ENCODE measurements around the gene GTF2F2. TPM values are rescaled to one million over a fixed set of nuclear protein-coding genes. Genes with fewer than 3 reads are reported as not detected.

The GTF2F2 gene
- total RNA-seq, 1 experiment from 2014 or later, result 21.7 TPM

DNA sequence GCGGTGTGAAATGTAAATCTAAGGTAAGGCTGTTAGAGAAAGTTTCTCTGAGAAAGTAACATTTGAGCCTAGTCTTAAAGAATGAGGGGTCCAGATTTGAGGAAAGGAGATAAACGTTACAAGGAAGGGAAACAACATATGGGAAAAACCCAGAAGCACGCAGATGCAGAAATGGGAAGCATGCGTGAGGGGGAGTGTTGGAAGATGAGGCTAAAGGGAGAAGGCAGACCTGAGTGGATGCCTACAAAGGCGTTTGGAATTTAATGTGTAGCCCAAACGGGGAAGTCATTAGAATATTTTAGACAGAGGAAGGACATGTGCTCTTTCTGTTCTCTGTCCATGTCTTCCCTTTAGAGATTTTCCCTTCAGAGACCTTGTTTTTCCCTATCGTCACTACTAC, 159.7 kb downstream of the GTF2F2 start:
- no peak for ATAC-seq

DNA sequence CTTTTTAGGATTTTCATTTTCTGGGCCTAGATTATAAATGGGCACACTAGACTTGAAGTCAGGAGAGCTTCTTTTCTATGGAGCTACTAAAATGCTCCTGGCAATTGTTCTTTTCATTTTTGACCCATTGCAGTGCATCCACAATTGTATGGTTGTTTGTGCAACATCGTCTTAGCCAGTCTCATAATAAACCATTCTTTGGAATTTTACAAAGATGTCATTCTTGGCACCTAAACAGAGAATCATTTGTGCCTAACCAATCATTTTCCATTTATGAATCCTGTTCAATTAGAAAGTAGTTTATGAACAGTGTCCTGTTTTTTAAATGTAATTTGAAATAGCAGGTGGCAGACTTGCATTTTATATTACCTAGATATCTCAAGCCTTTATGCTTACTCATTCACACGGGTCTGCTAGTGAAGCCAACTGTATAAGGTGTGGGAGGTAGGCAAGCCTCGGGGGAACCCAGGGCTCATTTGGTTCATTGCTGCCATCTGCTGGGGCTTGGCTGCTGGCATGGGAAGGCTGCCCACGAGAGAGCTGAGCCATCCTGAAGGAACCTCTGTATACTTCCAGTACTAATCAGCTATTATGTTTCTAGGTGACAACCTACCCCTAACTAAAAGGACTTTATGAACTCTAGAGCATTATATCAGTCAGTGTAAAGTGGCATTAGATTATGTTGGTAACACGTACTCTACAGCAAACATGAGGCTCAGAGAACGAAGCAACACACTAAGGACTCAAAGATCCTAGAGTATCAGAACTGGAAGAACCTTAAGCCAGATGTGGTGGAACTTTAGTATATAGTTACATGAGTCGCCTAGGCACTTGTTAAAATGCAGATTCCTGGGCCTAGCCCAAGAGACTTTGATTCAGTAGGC, 160.7 kb downstream of the GTF2F2 start:
- no peak overlapping the region for H3K4me3 ChIP-seq (ENCODE audit: low read depth in 2 of 2, low read length in 2 of 2)
- H3K27me3 ChIP-seq (ENCODE audit: control insufficient read depth, insufficient read depth, low read length), result no peaks in the 10 kb centered on the region
- intact Hi-C loops (cut with micrococcal nuclease; ENCODE audit: unreplicated experiment) (loop anchor here (1.0 kb wide), 1 partner anchor 233 kb away; no protein-coding TSS in a partner anchor), in situ Hi-C loops (cut with HindIII; ENCODE audit: low pct_unique_long_range_greater_than_20kb, low sequenced_read_pairs) (no loop called here)
- POLR2A ChIA-PET, result no interaction called here
- no peaks in the 10 kb centered on the region for H3K36me3 ChIP-seq (ENCODE audit: control insufficient read depth, insufficient read depth, low read length)
- no peak for TF ChIP-seq POLR2AphosphoS5 (IDR thresholded peaks at IDR 0.05; ENCODE audit: low read depth, low read length)
- TF ChIP-seq, protein P1, sequence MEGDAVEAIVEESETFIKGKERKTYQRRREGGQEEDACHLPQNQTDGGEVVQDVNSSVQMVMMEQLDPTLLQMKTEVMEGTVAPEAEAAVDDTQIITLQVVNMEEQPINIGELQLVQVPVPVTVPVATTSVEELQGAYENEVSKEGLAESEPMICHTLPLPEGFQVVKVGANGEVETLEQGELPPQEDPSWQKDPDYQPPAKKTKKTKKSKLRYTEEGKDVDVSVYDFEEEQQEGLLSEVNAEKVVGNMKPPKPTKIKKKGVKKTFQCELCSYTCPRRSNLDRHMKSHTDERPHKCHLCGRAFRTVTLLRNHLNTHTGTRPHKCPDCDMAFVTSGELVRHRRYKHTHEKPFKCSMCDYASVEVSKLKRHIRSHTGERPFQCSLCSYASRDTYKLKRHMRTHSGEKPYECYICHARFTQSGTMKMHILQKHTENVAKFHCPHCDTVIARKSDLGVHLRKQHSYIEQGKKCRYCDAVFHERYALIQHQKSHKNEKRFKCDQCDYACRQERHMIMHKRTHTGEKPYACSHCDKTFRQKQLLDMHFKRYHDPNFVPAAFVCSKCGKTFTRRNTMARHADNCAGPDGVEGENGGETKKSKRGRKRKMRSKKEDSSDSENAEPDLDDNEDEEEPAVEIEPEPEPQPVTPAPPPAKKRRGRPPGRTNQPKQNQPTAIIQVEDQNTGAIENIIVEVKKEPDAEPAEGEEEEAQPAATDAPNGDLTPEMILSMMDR (IDR thresholded peaks at IDR 0.05), result peak; percentile 82
- TF ChIP-seq SIN3A (IDR thresholded peaks at IDR 0.05; ENCODE audit: borderline replicate concordance, insufficient read depth, low read depth, low read length), result no peak
- CTCF ChIA-PET, result interaction anchor here (0.5 to 1.8 kb wide), 8 partner anchors 21 to 234 kb away, joined by 3 to 8 read pairs (median 4); no protein-coding TSS in a partner anchor
- H3K9me3 ChIP-seq (ENCODE audit: control insufficient read depth, insufficient read depth, low read depth, low read length), result no peaks in the 10 kb centered on the region
- H3K4me1 ChIP-seq (ENCODE audit: control insufficient read depth, insufficient read depth, low read length), result peaks cover 9% of the 10 kb centered on the region; the same call in 1 of the 2 replicates
- ATAC-seq (peak; percentile 99), DNase-seq (ENCODE audit: low read depth, low spot score) (peak; percentile 46)
- peak overlapping the region; percentile 36; the same call in 1 of the 2 replicates for H3K27ac ChIP-seq (ENCODE audit: low read length)
- no TSS peak for BruUV-seq (replicated peaks)

More for the DNA sequence above, 159.7 kb downstream of the GTF2F2 start:
- TF ChIP-seq, protein P1 (IDR thresholded peaks at IDR 0.05), result no peak
- TF ChIP-seq POLR2AphosphoS5 (IDR thresholded peaks at IDR 0.05; ENCODE audit: low read depth, low read length), result no peak
- TF ChIP-seq, protein P2, sequence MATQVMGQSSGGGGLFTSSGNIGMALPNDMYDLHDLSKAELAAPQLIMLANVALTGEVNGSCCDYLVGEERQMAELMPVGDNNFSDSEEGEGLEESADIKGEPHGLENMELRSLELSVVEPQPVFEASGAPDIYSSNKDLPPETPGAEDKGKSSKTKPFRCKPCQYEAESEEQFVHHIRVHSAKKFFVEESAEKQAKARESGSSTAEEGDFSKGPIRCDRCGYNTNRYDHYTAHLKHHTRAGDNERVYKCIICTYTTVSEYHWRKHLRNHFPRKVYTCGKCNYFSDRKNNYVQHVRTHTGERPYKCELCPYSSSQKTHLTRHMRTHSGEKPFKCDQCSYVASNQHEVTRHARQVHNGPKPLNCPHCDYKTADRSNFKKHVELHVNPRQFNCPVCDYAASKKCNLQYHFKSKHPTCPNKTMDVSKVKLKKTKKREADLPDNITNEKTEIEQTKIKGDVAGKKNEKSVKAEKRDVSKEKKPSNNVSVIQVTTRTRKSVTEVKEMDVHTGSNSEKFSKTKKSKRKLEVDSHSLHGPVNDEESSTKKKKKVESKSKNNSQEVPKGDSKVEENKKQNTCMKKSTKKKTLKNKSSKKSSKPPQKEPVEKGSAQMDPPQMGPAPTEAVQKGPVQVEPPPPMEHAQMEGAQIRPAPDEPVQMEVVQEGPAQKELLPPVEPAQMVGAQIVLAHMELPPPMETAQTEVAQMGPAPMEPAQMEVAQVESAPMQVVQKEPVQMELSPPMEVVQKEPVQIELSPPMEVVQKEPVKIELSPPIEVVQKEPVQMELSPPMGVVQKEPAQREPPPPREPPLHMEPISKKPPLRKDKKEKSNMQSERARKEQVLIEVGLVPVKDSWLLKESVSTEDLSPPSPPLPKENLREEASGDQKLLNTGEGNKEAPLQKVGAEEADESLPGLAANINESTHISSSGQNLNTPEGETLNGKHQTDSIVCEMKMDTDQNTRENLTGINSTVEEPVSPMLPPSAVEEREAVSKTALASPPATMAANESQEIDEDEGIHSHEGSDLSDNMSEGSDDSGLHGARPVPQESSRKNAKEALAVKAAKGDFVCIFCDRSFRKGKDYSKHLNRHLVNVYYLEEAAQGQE (IDR thresholded peaks at IDR 0.05; ENCODE audit: insufficient read depth in 1 of 2, low read depth in 2 of 2, low read length in 1 of 2), result no peak
- TF ChIP-seq SIN3A (IDR thresholded peaks at IDR 0.05; ENCODE audit: borderline replicate concordance, insufficient read depth, low read depth, low read length), result no peak
- no peak for TF ChIP-seq TCF7L2 (IDR thresholded peaks at IDR 0.05; ENCODE audit: low read depth, low read length)
- DNase-seq (ENCODE audit: low read depth, low spot score), result no peak
- ChIA-PET CTCF (interaction anchor here (1.0 to 1.5 kb wide), 2 partner anchors 38 to 232 kb away, joined by 4 to 8 read pairs; no protein-coding TSS in a partner anchor), POLR2A (interaction anchor here (0.6 kb wide), 1 partner anchor 61 kb away, joined by 7 read pairs; no protein-coding TSS in a partner anchor)
- in situ Hi-C loops (cut with HindIII; ENCODE audit: low pct_unique_long_range_greater_than_20kb, low sequenced_read_pairs), result no loop called here
- no peaks in the 10 kb centered on the region for H3K36me3 ChIP-seq (ENCODE audit: control insufficient read depth, insufficient read depth, low read length)
- peaks cover 9% of the 10 kb centered on the region; the same call in 1 of the 2 replicates for H3K4me1 ChIP-seq (ENCODE audit: control insufficient read depth, insufficient read depth, low read length)
- H3K27ac ChIP-seq (ENCODE audit: low read length), result no peak overlapping the region
- no peak overlapping the region for H3K4me3 ChIP-seq (ENCODE audit: low read depth in 2 of 2, low read length in 2 of 2)
- H3K27me3 ChIP-seq (ENCODE audit: control insufficient read depth, insufficient read depth, low read length), result no peaks in the 10 kb centered on the region
- no peaks in the 10 kb centered on the region for H3K9me3 ChIP-seq (ENCODE audit: control insufficient read depth, insufficient read depth, low read depth, low read length)
- intact Hi-C loops (cut with micrococcal nuclease; ENCODE audit: unreplicated experiment), result no loop called here
- BruUV-seq (replicated peaks), result no TSS peak

Data from Panc1 (cell line).